GM21737 (cell line): ENCODE measurements around the gene SORCS3.

Source experiments
- ATAC-seq: cut with Tn5 transposase; IDR thresholded peaks from one replicate; pipeline ENCODE4 v1.9.1; 2021; ENCODE audit warnings: mild to moderate bottlenecking, moderate library complexity; ENCODE audit not compliant: unreplicated experiment

Gene SORCS3

DNA sequence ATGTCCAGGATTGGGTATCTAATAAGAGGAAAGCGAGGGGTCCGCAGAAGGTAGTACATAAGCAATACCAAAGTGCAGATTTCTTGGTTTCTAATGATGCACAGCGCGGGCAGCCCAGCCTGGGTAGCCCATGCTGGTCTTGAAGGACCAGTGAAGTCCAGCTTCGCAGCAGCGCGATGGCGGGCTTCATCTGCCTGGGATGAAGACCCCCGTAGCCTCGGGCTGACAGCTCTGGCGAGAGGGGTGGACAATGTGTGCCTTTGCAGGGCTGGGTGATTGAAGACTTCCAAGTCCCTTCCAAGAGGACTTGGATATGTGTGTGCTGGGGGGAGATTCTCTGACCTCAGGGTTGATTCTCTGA is 2.2 kb downstream of the SORCS3 start:
- ATAC-seq = no peak

DNA sequence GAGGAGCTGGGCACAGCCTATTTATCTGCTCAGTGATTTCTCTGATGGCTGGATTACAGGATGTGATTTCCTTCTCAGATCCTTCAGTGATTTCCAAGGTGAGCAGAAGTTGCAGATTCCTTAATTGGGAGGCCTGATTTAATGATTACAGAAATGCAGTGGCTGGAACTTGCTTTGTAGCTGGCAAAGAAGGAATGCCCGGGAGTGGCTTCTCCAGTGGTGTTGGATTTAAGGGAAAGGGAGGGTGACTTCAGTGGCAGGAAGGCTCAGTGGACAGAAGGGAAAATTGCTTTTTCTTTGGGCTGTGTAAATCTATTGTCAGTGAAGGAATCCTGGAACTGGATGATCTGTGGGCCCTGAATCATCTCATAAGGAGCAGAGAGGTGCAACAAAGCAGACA is 5.1 kb downstream of the SORCS3 start:
- ATAC-seq = no peak

DNA sequence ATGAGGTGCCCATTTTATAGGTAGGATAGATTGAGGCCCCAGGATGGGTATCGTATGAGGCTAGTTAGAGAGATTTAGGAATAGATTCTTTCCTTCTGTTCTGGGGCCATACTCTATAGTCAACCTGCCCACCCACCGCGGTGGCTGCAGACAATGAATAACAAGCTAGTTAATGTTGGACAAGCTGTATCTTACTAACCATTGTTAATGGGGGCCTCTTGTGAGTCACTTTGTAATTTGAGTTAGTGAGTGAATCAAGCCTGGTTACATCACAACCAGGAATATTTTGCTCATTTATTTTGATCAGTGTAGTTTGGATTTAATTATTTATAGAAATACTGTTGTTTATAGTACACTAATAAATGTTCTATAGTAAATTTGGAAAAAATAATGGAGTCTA is 7.3 kb downstream of the SORCS3 start:
- no peak for ATAC-seq

DNA sequence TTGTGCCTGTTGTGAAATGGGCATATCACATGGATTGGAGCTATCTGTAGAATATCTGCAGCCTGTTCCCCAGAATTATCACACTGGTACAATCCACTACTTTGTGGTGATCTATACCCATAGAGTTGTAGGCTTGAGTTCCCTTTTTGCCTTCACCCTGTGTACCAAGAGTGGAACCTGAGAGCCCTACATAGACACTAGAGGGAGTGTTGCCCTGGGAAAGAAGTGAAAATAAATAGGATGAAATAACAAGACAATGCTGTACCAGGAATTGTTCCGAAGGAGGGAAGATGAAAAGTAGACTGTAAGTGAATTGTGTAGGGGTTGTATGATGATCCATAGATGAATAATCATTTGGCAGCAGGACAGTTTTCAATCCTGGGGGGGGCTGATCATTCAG is 9.0 kb downstream of the SORCS3 start:
- ATAC-seq = no peak

DNA sequence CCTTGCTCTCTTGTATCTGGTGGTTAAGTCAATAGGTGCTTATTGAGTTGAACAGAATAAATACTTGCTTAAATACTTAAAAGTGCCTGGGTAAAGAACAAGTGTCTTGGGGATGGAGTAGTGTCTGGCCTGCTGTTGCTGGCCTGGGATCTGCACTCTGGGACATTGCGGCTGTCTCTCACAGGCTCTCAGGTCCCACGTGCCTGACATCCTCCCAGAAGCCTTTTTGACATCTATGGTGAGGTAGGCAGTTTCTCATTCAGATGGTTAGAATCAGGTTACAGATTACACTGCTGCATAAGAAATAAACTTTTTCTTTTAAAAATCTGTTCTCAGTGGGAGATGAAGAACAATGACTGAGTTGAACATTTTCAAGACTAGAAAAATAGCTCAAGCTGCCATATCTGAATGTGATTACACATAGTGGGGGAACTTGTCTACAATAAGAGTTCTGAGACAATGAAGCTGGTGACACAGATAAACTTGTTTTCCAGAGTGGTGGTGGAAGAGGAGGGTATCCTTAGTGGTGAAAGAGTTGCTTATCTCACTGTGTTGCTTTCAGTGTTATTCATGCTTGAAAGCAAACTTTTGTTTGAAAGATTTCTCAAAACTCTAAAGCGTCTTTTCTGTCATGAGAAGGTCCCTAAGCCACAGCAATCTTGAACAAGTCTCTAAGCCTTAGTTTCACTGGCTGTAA is 9.7 kb downstream of the SORCS3 start:
- no peak for ATAC-seq

DNA sequence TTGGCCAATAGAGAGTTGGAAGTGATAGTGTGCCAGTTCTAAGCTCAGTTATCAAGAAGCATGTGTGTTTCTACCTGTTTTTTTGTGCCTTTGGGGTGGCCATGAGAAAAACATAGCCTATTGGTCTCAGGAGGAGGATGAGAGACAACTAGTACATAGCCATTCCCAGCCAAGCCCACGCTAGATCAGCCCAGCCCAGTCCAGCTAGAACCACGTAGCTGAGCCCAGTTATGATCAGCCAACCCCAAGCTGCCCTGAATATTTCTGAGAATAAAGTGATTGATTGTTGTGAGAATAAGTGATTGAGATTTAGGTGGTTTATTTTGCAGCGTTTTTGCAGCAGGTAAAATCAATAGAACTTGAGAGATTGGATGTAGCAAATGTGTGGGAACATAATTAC is 15.9 kb downstream of the SORCS3 start:
- ATAC-seq = no peak

DNA sequence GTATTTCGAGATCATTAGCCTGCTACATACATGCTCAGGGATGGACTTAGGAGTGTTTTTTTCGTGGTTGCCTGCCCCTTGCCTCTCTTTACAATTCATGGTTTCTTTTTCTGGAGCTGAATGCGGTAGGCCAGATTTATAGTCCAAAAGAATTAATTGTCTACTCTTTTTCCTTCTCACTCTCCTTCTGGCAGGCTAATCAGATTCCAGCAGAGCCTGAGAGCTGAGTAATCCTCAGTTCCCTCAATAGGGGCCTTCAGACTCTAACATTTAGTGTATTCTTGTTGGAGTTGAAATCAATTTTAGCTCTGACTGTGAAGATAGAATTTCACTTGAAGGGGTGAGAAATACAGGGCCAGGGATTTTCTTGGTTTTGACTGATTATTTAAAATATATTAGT is 16.4 kb downstream of the SORCS3 start:
- no peak for ATAC-seq

DNA sequence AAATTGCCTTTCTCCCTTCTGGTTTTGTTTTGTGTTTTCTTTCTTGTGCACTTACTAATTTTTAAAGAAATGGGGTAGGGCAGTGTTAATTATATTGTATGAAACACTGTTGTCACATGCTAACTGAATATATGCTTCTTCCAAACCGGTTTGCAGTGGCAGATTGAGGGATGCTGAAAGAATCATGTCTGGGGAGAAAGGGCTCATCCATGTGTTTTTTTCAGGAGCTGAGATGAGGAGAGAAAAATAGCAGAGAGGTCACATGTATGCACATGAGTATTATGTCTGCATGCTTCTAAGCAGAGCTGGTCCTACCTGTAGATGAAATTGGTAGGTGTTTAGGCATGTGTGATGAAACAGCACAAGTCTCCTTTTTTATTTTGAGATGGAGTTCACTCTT is 17.0 kb downstream of the SORCS3 start:
- no peak for ATAC-seq

DNA sequence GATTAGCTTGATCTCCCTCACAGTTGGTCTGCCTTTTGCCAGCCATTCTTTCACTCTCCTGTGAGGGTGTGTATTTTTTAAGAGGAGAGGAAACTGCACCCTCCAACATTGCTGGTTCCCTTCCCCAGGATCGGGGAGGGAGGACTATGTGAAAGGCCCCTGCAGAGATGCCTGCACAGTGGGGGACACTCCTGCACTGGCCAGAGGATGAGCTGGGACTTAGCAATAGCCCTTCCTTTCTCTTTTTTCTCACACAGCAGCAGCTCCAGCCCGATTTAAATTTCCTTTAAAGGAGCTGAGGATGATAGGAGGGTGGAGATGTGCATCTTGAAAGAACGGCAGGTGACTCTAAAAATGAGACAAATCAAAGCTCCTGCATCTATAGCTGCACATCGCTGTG is 18.7 kb downstream of the SORCS3 start:
- ATAC-seq = no peak

DNA sequence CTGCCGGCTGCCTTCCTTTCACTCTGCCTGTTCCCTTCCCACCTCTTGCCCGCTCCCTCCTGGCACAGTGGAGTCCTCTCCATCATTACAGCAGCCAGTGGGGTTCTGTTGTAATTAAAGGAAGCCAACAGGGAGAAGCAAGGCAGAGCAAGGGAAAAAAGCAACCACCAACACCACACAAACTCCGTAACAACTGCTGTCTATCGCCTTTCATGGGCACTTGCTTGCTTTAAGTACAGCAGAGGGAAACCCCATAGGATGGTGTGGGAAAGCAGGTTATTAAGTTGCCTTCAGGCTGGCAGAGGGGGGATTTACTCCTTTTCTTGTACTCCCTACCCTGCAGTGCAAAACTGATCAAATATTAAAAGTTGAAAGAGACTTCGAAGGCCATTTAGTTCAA is 22.0 kb downstream of the SORCS3 start:
- ATAC-seq = no peak

DNA sequence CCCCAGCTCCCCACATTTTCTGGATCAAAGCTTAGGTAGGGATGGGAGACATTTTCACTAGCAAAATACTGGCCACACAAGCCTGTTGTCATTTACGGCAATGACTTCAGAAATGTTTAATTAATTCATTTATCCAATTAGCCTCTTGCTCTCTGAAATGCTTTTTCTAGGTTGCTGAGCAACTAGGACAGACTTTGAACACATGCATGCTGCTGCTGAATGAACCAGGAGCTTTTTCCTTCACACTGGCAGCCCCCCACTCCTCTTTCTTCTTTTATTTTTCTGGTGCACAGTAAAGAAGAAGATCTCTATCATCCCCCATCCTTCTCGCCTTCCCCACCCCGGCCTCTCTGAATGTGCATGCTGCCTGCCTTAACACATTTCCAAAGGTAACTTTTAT is 22.5 kb downstream of the SORCS3 start:
- no peak for ATAC-seq

DNA sequence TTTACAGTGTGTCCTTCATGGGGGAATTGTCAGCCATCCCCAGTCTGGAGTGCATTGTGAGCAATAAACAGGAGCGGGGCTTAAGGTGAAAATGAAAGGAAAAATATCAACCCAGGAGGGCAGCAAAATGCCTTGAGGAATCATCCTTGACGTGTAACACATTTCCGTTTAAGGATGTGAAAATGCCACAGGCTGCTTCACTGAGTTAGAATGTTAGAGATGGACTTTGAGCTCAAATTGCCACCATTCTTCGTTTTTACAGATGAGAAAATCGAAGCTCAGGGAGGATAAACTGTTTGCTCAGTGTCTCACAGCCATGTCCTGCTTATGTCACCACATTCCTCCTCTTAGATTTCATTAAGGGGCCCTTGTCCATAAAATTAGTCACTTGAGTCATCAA is 23.1 kb downstream of the SORCS3 start:
- no peak for ATAC-seq

DNA sequence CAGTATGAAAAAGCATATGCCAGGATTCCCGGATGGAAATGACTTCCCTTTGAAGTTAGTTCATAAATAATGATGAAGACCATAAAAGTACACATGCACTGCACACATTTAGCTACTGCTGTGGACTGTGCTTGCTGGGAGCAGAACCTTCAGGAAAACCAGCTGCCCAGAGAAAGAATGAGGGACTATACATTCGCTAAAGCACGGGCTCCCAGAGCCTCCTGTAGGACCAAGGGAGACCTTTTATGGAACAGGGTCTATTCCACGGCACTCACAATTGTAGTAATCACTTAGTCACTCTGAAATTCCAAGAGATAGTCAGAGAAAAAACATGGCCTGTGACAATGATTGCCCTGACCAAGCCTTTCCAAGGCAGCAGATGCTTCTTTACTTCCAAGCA is 24.1 kb downstream of the SORCS3 start:
- no peak for ATAC-seq

DNA sequence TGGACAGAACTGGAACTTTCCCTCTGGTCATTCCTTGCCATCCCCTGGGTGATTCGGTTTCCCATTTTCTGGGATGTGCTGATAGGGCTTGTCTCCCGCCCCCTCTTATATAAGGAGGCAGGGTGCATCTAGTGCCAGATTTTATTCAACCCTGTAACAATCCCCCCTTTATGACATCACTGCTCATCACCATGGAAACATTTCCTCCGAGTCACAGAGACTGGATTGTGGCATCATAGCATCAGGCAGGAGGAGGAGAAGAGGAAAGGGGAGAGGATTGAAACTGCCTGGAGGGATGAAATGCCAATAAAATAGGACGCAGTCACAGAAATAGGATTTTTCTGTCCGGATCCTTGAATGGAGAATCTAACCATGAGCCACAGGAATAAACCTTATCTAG is 25.0 kb downstream of the SORCS3 start:
- no peak for ATAC-seq

DNA sequence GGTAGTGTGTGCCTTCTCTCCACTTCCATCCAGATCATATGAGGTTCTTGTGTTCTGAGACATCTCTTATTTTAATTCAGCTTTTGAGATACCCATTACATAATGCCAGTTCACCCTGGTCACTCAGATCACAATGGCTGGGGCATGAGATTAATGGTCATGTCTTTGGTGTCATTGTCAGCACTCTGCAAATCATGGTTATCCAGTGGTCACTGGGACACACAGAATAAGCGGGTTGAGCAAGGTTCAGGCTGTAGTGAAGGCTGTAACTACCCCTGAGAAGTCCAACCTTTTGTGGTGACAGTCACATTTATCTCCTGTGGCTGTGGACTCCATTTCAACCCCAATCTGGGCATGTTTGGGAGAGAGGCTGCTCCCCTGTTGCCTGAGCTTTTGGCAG is 35.8 kb downstream of the SORCS3 start:
- no peak for ATAC-seq

DNA sequence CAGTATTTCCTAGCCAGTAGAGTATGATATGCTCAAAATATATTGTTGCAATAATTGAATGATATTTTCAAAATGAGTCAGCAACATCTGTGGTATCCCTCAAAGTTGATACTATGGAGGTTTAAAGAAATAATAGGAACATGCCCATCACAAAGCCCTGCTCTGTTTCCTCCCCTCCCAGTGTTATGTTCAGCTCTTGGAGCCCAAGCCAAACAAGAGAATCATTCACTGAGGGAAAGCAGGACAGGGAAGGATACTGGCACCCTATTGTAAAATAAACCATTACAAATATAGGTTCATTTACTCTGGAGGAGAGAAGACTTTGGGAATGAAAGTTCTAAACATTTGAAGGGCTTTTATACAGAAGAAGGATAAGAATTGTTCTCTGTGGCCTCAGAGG is 37.6 kb downstream of the SORCS3 start:
- ATAC-seq = no peak

DNA sequence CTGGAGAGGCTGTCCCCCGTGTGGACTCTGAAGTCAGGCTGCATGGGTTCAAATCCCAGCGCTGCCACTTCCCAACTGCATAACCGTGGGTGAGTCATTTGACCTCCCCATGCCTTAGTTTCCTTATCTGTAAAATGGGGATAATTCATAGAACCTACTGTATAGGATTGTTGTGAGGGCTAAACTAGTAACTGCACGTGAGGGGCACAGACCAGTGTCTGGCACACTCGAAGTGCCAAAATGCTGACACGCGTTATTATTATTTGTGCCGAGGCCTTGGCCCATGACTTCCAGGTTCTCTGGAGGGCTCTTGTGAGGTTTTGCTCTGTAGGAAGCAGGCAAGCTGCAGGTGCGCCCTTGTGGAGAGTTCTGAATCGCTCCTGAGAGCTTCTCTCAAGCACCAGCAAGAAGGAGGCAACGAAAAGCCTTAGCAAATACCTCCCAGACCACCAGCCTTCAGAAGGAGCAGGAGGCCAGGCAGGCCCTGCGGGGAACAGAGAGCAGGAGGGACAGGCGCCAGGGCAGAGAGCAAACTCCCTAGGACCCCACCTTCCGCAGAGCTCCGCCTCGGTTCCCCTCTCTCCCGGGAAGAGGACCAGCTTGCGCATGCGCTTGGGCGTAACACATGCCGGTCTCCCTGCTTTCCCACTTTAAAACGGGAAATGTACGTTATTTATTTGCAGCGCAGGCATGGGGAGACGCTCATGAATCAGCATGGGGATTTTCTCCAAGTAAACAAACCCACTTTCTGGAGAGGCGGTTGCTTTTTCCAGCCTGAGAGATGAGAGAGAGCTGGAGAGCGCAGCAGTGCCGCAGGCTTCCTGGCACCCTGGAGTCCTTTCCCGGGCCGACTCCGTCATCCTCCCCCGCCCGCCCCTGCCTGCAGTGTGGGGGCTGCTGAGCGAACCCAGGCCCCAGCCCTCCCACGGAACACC is 39.6 kb downstream of the SORCS3 start:
- ATAC-seq = no peak

DNA sequence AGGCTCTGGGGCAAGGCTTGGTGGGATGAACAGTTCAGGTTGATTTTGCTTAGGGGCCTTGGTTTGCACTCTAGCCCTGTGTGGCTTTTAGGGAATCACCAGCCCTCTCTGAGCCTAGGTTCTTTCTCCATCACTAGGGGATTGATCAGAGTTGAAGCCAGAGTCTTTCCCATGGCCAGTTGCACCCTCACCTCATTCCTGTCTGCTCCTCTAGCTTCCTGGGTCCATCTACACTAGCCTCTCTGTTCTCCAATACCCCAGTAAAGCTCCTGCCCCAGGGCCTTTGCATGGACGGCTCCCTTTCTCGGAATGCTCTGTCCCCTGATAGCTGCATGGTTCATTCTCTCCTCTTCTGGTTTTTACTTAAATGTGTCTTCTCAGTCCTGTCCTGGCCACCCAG is 40.4 kb downstream of the SORCS3 start:
- ATAC-seq = no peak

DNA sequence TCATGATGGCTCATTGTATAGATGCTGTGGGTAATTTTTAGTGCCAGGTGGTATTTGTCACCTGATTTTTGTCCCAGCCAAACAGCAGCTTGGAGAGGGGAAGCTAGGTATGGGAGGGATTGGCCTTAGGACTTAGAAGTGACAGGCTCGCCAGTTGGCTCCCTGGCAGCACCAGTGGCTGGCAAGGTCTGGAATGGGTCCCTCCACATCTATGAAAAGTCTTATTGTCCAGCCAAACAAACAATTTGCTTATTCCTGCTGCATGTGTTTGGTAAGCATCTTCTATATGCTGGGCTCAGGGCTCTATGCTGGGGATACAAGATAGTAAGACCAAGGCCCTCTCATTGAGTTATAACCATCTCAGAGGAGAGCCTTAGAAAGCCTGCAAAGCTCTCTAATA is 42.5 kb downstream of the SORCS3 start:
- no peak for ATAC-seq

DNA sequence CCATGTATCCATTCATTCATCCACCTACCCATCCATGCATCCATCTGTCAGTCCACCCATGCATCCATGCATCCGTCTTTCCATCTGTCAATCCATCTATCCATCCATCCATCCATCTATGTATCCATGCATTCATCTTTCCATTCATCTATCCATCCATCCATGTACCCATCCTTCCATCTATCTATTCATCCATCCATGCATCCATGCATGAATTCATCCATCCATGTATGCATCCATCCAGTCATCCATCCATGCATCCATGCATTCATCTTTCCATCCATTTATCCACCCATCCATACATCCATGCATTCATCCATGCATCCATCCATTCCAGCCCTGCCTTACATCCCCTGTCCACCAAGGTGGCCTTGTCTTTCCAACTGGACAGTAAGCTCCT is 45.7 kb downstream of the SORCS3 start:
- no peak for ATAC-seq

DNA sequence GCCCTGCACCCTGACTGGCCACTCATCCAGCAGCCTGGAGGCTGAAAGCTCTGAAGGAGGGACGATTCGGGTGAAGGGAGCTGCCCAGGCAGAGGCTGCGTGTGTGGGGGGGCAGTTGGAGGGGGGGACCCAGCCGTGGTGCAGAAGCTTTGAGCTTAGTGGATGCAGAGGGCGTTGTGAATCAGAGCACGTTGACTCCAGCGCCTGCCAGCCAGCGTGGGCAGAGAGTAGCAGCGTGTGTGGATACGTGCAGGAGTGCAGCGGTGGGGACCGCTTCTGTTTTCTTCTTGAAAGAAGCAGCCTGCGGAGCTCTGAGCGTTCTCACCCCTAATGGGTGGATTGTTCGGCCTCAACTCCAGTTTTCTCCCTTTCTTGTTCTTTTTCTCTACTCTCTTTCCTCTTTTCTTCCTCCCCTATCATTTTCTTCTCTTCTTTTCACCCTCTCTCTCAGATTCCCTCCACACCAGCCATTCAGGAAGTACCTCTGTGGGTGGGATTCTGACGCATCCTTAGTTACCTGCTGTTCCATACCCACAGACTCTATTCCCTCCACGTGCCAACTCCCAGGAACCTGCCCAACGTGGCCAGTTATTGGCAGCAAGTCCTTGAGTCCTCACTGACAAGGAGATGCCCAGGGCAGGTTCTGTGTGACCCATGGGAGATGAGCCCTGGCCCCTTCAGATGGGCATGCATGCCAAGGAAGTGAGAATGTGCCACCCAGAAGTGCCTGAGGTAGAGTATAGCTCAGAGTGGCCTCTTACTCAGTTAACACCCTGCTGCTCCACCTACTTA is 47.4 kb downstream of the SORCS3 start:
- no peak for ATAC-seq

DNA sequence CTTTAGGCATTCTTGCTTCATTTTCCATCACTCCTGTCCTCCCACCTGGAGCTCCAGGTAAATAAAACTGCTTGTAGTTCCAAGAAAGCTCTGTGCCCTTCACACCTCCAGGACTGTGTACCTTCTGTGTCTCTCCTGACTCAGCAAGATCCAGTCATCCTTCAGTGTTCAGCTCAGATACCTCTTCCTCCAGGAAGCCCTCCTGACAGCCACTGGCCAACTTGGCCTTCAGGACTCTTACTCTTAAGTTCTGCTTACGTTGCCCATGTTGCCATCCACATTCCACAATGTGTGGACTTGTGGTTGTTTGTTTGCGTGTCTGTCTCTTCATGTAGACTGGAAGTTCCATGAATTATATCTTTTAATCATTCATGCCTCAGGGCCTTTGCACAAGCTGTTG is 48.0 kb downstream of the SORCS3 start:
- ATAC-seq = no peak
